Vagina (tissue), 2 donors: ENCODE measurements around the gene POLN. TPM values are rescaled to one million over a fixed set of nuclear protein-coding genes. Genes with fewer than 3 reads are reported as not detected.

Experiments used
- DNase-seq, 2 donors: peaks; one replicate each; pipeline ENCODE4 v3.0.0-alpha.2; 2017; ENCODE audit errors: extremely low spot score in 2 of 2
- H3K27ac ChIP-seq: fragments of 200-600 bp; sonication (generic); one replicate; pipeline ENCODE4 v1.5.1; 2019
- H3K27me3 ChIP-seq: fragments of 200-600 bp; sonication (generic); one replicate; pipeline ENCODE4 v1.5.1; 2019
- H3K36me3 ChIP-seq, 2 donors: fragments of 200-600 bp; sonication (generic); one replicate each; pipeline ENCODE4 v1.5.1; 2017 to 2019
- H3K4me1 ChIP-seq: fragments of 200-600 bp; sonication (generic); one replicate; pipeline ENCODE4 v1.5.1; 2019
- H3K4me3 ChIP-seq, 2 donors: fragments of 200-600 bp; sonication (generic); 1 replicate in 1 of 2; 2 replicates in 1 of 2; pipeline ENCODE4 v1.5.1; 2016 to 2019
- H3K9me3 ChIP-seq: fragments of 200-600 bp; sonication (generic); one replicate; pipeline ENCODE4 v1.5.1; 2019
- CTCF ChIP-seq, 3 experiments: fragments of 450-650 bp in 2 of 3; fragments of 200-600 bp in 1 of 3; sonication (generic) in 1 of 3; IDR thresholded peaks; one replicate each; pipeline ENCODE4 v1.5.1; 2017 to 2019; ENCODE audit warnings: antibody characterized with exemption in 3 of 3, mild to moderate bottlenecking in 2 of 3, moderate library complexity in 2 of 3
- POLR2A ChIP-seq, 2 donors: fragments of 450-650 bp; IDR thresholded peaks; one replicate each; pipeline ENCODE4 v1.6.1; 2017; ENCODE audit warnings: antibody characterized with exemption in 2 of 2, mild to moderate bottlenecking in 2 of 2, moderate library complexity in 2 of 2
- POLR2AphosphoS5 ChIP-seq, 2 donors: sonication (generic); formaldehyde crosslinking; IDR thresholded peaks; one replicate each; pipeline ENCODE4 v1.9.0; 2017; ENCODE audit warnings: antibody characterized with exemption in 2 of 2, mild to moderate bottlenecking in 2 of 2, low read depth in 1 of 2; ENCODE audit not compliant: insufficient read depth in 1 of 2
- intact Hi-C: fragments of 100-400 bp; cut with DNase I; formaldehyde crosslinking; loops from one replicate; pipeline ENCODE4 v1.15.1; 2023
- total RNA-seq: library from RNA; depleted of rRNA; stranded (reverse); fragments of >200 nt; gene quantifications from one replicate; pipeline ENCODE4 v1.2.3, GENCODE V29; 2016

POLN gene
- total RNA-seq, 1 donor from 2014 or later, result 3.9 TPM

- Histone ChIP-seq H3K4me3 (no peak overlapping the region), H3K27ac (no peak overlapping the region), H3K27me3 (no peaks in the 10 kb centered on the region), H3K9me3 (no peaks in the 10 kb centered on the region), H3K36me3 (no peaks in the 10 kb centered on the region), H3K4me1 (no peaks in the 10 kb centered on the region)
- intact Hi-C loops, result no loop called here
- no peak for DNase-seq
- TF ChIP-seq POLR2AphosphoS5 (IDR thresholded peaks at IDR 0.05; ENCODE audit: insufficient read depth in 1 of 2, low read depth in 1 of 2) (no peak), CTCF (IDR thresholded peaks at IDR 0.05) (no peak), POLR2A (IDR thresholded peaks at IDR 0.05) (no peak)
These were observed 43.9 kb upstream of the POLN start for GRCh38 chr4:2285613-2286381.

GRCh38 chr4:2284934-2285612 lies 43.2 kb upstream of the POLN start:
- TF ChIP-seq POLR2A (IDR thresholded peaks at IDR 0.05), result no peak
- TF ChIP-seq POLR2AphosphoS5 (IDR thresholded peaks at IDR 0.05; ENCODE audit: insufficient read depth in 1 of 2, low read depth in 1 of 2), result no peak
- TF ChIP-seq CTCF (IDR thresholded peaks at IDR 0.05), result no peak
- Histone ChIP-seq H3K36me3 (no peaks in the 10 kb centered on the region), H3K27me3 (no peaks in the 10 kb centered on the region), H3K9me3 (no peaks in the 10 kb centered on the region), H3K4me3 (no peak overlapping the region), H3K4me1 (no peaks in the 10 kb centered on the region), H3K27ac (no peak overlapping the region)
- intact Hi-C loops, result no loop called here
- no peak for DNase-seq

GRCh38 chr4:2284161-2284933 lies 42.4 kb upstream of the POLN start:
- Histone ChIP-seq H3K4me1 (no peaks in the 10 kb centered on the region), H3K36me3 (no peaks in the 10 kb centered on the region), H3K9me3 (no peaks in the 10 kb centered on the region), H3K27ac (no peak overlapping the region), H3K27me3 (no peaks in the 10 kb centered on the region), H3K4me3 (no peak overlapping the region)
- TF ChIP-seq POLR2AphosphoS5 (IDR thresholded peaks at IDR 0.05; ENCODE audit: insufficient read depth in 1 of 2, low read depth in 1 of 2) (no peak), POLR2A (IDR thresholded peaks at IDR 0.05) (no peak), CTCF (IDR thresholded peaks at IDR 0.05) (no peak)
- DNase-seq, result no peak
- intact Hi-C loops, result no loop called here

- intact Hi-C loops, result no loop called here
- no peak for TF ChIP-seq CTCF (IDR thresholded peaks at IDR 0.05)
- no peak for TF ChIP-seq POLR2AphosphoS5 (IDR thresholded peaks at IDR 0.05; ENCODE audit: insufficient read depth in 1 of 2, low read depth in 1 of 2)
- TF ChIP-seq POLR2A (IDR thresholded peaks at IDR 0.05), result no peak
- no peak for DNase-seq
These were observed 41.3 kb upstream of the POLN start for GRCh38 chr4:2283199-2283711.

More at GRCh38 chr4:2283199-2283711, 41.3 kb upstream of the POLN start:
- Histone ChIP-seq H3K36me3 (no peaks in the 10 kb centered on the region), H3K4me3 (no peak overlapping the region), H3K27me3 (no peaks in the 10 kb centered on the region), H3K4me1 (no peaks in the 10 kb centered on the region), H3K27ac (no peak overlapping the region), H3K9me3 (no peaks in the 10 kb centered on the region)
